ENCODE measurements around the gene WDFY4.

GRCh38 chr10:48777110-48777509 lies 92.4 kb downstream of the WDFY4 start:
- TF ChIP-seq CTCF (conservative IDR thresholded peaks at IDR 0.05; ENCODE audit: low read depth in 2 of 2), result no peak
- TF ChIP-seq POLR2AphosphoS5 (IDR thresholded peaks at IDR 0.05; ENCODE audit: low read depth), result no peak
- TF ChIP-seq EZH2phosphoT487 (IDR thresholded peaks at IDR 0.05; ENCODE audit: unreplicated experiment), result no peak
- no peak for TF ChIP-seq EZH2 (IDR thresholded peaks at IDR 0.05; ENCODE audit: low read depth, unreplicated experiment)
- no peak for TF ChIP-seq STAT1 (IDR thresholded peaks at IDR 0.05; ENCODE audit: unreplicated experiment)
- TF ChIP-seq REST (IDR thresholded peaks at IDR 0.05; ENCODE audit: unreplicated experiment), result no peak
- no peak for TF ChIP-seq ETS1 (IDR thresholded peaks at IDR 0.05)
